Neutrophil (primary cell): ENCODE results near the gene WDR64.

Experiments used
- H3K27ac ChIP-seq: fragments of 200-600 bp; sonication (generic); 2 replicates; pipeline ENCODE4 v1.5.1; 2016; ENCODE audit warnings: mild to moderate bottlenecking, moderate library complexity
- H3K27me3 ChIP-seq: fragments of 200-600 bp; sonication (generic); 2 replicates; pipeline ENCODE4 v1.6.0; 2016; ENCODE audit warnings: mild to moderate bottlenecking
- H3K36me3 ChIP-seq: fragments of 200-600 bp; sonication (generic); 2 replicates; pipeline ENCODE4 v1.5.1; 2017
- H3K4me1 ChIP-seq, 2 experiments: fragments of 200-600 bp in 1 of 2; sonication (generic) in 1 of 2; 1 replicate in 1 of 2; 2 replicates in 1 of 2; pipeline versions ENCODE4 v1.5.1 to v1.6.1; 2013 to 2016; ENCODE audit warnings: low read depth in 1 of 2, low read length in 1 of 2, mild to moderate bottlenecking in 1 of 2, moderate library complexity in 1 of 2; ENCODE audit not compliant: control insufficient read depth in 1 of 2, insufficient read depth in 1 of 2
- H3K4me3 ChIP-seq, 2 experiments: fragments of 200-600 bp in 1 of 2; sonication (generic) in 1 of 2; 1 replicate in 1 of 2; 2 replicates in 1 of 2; pipeline ENCODE4 v1.5.1; 2013 to 2016; ENCODE audit warnings: low read depth in 1 of 2, low read length in 1 of 2, mild to moderate bottlenecking in 1 of 2, moderate library complexity in 1 of 2
- H3K9me3 ChIP-seq: fragments of 200-600 bp; sonication (generic); 2 replicates; pipeline ENCODE4 v1.5.1; 2016
- TF ChIP-seq, protein P1 (sequence below): fragments of 200-600 bp; sonication (generic); IDR thresholded peaks from 2 replicates; pipeline ENCODE4 v1.5.1; 2016; ENCODE audit warnings: antibody characterized with exemption

The WDR64 gene

DNA sequence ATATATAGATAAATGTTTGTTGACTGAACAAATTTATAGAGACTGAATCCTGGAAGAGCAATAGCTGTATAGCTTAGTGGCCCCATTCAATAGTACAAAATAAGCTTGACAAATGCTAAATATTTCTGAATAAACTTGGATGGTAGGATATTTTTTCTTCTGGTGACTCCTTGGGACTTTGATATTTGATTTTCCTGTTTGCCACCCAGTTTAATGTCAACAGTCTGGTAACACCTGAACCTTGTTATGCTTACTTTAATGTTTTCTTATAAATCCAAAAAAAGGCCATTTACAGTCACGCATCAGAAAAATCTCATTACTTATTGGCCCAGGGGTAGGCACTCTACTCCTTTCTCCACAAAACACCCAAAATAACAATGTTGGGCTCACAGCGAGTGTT, 30.8 kb downstream of the WDR64 start:
- Histone ChIP-seq H3K4me3 (no peak overlapping the region), H3K36me3 (no peaks in the 10 kb centered on the region), H3K27me3 (no peaks in the 10 kb centered on the region), H3K27ac (no peak overlapping the region), H3K9me3 (no peaks in the 10 kb centered on the region), H3K4me1 (no peaks in the 10 kb centered on the region)
- TF ChIP-seq, protein P1, sequence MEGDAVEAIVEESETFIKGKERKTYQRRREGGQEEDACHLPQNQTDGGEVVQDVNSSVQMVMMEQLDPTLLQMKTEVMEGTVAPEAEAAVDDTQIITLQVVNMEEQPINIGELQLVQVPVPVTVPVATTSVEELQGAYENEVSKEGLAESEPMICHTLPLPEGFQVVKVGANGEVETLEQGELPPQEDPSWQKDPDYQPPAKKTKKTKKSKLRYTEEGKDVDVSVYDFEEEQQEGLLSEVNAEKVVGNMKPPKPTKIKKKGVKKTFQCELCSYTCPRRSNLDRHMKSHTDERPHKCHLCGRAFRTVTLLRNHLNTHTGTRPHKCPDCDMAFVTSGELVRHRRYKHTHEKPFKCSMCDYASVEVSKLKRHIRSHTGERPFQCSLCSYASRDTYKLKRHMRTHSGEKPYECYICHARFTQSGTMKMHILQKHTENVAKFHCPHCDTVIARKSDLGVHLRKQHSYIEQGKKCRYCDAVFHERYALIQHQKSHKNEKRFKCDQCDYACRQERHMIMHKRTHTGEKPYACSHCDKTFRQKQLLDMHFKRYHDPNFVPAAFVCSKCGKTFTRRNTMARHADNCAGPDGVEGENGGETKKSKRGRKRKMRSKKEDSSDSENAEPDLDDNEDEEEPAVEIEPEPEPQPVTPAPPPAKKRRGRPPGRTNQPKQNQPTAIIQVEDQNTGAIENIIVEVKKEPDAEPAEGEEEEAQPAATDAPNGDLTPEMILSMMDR = no peak

DNA sequence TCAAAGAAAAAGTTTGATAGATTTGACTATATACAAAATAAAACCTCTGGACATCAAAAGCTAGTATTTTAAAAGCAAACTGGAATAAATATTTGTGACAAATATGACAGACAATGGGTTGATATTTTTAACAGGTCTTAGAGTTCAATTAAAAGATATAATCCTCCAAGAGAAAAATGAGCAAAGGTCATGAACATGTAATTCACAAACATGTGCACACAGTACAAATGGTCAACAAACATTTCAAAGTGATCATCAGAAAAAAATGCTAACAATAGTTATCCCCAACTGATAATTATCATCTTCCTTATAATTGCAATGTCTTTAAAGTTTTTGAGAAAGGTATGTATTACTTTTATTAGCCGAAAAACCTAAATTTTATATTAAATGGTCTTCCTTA, 32.0 kb downstream of the WDR64 start:
- no peak overlapping the region for H3K4me3 ChIP-seq
- H3K27me3 ChIP-seq = no peaks in the 10 kb centered on the region
- TF ChIP-seq, protein P1 = no peak
- no peaks in the 10 kb centered on the region for H3K4me1 ChIP-seq
- H3K9me3 ChIP-seq = no peaks in the 10 kb centered on the region
- no peak overlapping the region for H3K27ac ChIP-seq
- H3K36me3 ChIP-seq = no peaks in the 10 kb centered on the region

DNA sequence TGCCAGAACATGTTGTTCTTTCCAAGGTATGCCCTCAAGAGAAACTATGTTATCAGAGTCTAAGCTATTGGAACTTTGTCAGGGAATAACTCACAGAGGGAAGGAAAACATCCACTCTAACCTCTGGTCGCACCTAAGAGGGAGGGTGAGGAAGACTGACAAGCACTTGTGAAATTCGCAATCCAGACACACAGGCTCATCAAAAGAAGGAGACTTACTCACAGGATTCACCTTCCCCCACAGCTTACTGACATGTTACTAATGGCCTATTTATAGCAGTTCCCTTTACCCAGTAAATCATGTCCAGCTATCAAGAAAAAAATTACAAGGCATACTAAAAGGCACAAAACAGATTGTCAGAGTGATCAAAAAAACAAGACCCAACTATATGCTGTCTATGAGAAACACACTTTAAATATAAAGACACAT, 36.9 kb downstream of the WDR64 start:
- no peak overlapping the region for H3K27ac ChIP-seq
- H3K4me3 ChIP-seq = no peak overlapping the region
- no peaks in the 10 kb centered on the region for H3K9me3 ChIP-seq
- H3K4me1 ChIP-seq = no peaks in the 10 kb centered on the region
- H3K27me3 ChIP-seq = no peaks in the 10 kb centered on the region
- TF ChIP-seq, protein P1 = no peak
- H3K36me3 ChIP-seq = no peaks in the 10 kb centered on the region

DNA sequence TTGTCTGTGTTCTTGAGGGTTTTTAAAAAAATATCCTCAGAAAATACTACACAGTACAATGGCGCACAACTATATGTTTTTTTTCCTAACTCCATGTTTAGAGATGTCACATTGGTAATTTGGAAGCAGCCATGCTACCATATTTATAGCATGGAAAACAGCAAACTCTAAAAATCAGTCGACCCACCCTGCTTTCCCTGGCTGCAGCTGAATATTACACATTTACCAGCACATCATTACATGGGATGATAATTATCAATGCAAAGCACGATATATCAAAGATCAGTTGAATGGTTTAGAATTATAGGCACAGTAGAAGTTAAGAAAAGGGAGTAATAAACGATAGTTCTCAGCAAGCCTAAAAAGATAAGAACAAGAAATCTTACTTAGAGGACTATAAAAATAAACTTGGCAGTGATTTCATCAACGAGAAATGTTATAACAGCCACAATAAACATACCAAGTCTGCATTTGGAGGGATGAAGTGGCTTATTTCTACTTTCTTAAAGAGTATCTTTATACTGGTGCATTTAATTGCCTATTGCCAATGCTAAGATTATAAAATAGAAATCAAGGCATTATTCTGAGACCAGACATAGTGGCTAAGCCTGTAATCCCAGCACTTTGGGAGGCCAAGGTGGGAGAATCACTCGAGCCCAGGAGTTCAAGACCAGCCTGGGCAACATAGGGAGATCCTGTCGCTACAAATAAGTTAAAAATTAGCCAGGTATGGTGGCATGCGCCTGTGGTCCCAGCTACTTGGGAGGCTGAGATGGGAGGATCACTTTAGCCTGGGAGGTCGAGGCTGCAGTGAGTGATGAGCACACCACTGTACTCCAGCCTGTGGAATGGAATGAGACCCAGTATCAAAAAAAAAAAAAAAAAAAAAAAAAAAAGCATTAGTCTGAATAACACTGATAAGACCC, 43.4 kb downstream of the WDR64 start:
- no peak overlapping the region for H3K4me3 ChIP-seq
- no peaks in the 10 kb centered on the region for H3K36me3 ChIP-seq
- H3K9me3 ChIP-seq = no peaks in the 10 kb centered on the region
- H3K4me1 ChIP-seq = no peaks in the 10 kb centered on the region
- TF ChIP-seq, protein P1 = no peak
- H3K27me3 ChIP-seq = no peaks in the 10 kb centered on the region
- H3K27ac ChIP-seq = no peak overlapping the region

DNA sequence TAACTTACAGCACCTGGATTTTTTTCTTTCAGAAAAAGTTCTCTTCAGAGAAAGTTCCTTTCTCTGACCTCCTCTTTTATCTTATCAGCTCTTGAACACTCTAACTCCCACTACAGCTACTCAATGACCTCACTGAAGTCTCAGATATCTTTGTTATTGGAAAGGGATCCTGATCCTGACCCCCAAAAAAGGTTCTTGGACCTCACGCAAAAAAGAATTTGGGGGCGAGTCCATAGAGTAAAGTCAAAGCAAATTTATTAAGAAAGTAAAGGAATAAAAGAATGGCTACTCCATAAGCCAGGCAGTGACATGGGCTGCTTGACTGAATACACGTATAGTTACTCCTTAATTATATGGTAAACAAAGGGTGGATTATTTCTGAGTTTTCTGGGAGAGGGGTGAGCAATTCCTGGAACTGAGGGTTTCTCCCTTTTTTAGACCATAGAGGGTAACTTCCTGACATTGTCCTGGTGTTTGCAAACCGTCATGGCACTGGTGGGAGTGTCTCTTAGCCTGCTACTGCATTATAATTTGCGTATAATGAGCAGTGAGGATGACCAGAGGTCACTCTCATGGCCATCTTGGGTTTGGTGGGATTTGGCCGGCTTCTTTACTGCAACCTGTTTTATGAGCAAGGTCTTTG, 44.2 kb downstream of the WDR64 start:
- no peak overlapping the region for H3K27ac ChIP-seq
- no peaks in the 10 kb centered on the region for H3K9me3 ChIP-seq
- H3K27me3 ChIP-seq = no peaks in the 10 kb centered on the region
- no peaks in the 10 kb centered on the region for H3K4me1 ChIP-seq
- TF ChIP-seq, protein P1 = no peak
- no peak overlapping the region for H3K4me3 ChIP-seq
- H3K36me3 ChIP-seq = no peaks in the 10 kb centered on the region
